Measurements from ENCODE around the gene CRADD.

DNA sequence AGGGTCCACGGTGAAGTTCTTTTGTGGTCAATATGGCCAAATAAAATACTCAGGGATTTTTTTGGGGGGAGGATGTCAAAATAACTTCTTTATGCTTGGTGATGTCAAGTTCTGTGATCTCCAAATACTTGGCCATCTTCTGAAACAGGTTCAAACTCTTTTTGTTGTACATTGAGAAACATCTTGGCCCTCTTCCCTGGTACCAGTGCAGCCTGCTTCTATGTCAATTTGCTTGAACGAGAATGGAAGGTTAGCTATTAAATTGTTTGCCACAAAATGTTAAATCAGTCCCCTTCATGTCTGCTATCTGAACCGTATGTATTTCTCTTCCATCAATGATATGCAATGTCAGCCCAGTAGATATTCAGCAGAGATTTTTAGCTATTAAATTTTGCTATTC lies 6.1 kb upstream of the CRADD start:
- TF ChIP-seq, protein P1, sequence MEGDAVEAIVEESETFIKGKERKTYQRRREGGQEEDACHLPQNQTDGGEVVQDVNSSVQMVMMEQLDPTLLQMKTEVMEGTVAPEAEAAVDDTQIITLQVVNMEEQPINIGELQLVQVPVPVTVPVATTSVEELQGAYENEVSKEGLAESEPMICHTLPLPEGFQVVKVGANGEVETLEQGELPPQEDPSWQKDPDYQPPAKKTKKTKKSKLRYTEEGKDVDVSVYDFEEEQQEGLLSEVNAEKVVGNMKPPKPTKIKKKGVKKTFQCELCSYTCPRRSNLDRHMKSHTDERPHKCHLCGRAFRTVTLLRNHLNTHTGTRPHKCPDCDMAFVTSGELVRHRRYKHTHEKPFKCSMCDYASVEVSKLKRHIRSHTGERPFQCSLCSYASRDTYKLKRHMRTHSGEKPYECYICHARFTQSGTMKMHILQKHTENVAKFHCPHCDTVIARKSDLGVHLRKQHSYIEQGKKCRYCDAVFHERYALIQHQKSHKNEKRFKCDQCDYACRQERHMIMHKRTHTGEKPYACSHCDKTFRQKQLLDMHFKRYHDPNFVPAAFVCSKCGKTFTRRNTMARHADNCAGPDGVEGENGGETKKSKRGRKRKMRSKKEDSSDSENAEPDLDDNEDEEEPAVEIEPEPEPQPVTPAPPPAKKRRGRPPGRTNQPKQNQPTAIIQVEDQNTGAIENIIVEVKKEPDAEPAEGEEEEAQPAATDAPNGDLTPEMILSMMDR (IDR thresholded peaks at IDR 0.05 in 4 of 5, conservative IDR thresholded peaks at IDR 0.05 in 1 of 5): no peak
- TF ChIP-seq POLR2A (IDR thresholded peaks at IDR 0.05): no peak

Data from gastrocnemius medialis (tissue), 4 donors.